GM18870 (cell line): ENCODE results near the gene IRAK4.

Source experiments
- ATAC-seq: cut with Tn5 transposase; IDR thresholded peaks from one replicate; pipeline ENCODE4 v1.9.1; 2021; ENCODE audit warnings: moderate library complexity; ENCODE audit not compliant: unreplicated experiment

Gene IRAK4

DNA sequence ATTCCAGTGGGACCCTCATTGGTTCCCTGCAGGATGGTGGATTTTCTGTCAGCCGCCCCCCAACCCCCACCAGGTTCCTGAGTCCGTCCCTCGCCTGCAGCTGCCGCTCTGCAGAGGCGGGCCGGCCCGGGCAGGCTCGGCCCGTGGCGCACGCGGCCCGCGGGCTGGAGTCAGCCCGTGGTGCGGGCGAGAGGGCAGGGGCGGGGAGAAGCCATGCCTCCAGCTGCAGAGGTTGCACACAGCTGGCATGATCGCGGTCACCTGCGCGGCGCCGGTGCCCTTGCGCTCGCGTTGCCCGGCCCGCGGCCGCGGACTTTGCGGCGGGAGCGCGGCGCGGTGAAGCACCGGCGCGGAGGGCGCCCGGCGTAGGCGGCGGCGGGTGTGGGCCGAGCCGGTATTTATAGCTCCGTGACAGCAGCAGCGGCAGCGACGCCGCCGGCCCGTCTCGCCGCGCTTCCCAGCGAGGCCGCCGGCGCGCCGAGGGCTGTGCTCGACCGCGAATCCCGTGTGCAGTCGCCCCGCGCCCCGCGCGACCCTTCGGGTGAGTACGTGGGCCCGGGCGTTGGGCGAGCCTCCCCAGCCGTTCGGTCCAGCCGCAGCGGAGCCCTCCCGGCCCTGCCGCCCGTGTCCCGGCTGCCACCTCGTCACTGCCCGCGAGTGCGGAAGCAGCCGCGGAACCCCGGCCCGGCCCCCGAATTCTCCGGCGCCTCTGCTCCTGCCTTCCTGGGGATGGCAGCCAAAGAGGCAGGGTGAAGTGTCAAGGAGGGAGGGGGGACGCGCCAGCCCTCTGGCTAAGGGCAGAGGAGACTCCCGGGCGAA is 77.1 kb downstream of the IRAK4 start, which contains the start of gene TMEM117:
Gene TMEM117 (plus strand): TSS at position 426 of the 819 bp plus-strand sequence.
- ATAC-seq = peak; percentile 63

- ATAC-seq = peak; percentile 40
Observed at GRCh38 chr12:43836475-43836989, 77.8 kb downstream of the IRAK4 start.
